ENCODE results near the gene TH.

- TF ChIP-seq MXI1 (IDR thresholded peaks at IDR 0.05; ENCODE audit: low read depth, low read length) (no peak), POLR2AphosphoS2 (IDR thresholded peaks at IDR 0.05; ENCODE audit: low read length) (no peak)
Observed at GRCh38 chr11:2171591-2172003, at the start of gene TH.

Measured in K562 (cell line).